SU-DHL-6 (cell line): ENCODE data around the gene POR.

ENCODE experiments used
- H2AFZ ChIP-seq: fragments of 200-600 bp; sonication (generic); 2 replicates; pipeline ENCODE4 v1.6.1; 2014; ENCODE audit warnings: low read depth, mild to moderate bottlenecking, moderate library complexity, mixed read lengths, antibody characterized with exemption, low read length; ENCODE audit not compliant: severe bottlenecking
- H3F3A ChIP-seq: fragments of 200-600 bp; shearing (Covaris generic); 2 replicates; pipeline ENCODE4 v1.6.0; 2016; ENCODE audit warnings: antibody characterized with exemption, mild to moderate bottlenecking; ENCODE audit not compliant: insufficient read depth
- H3K27ac ChIP-seq: fragments of 200-600 bp; sonication (generic); 2 replicates; pipeline ENCODE4 v1.5.1; 2016; ENCODE audit warnings: low read depth, mild to moderate bottlenecking, low read length, moderate library complexity, mixed read lengths
- H3K27me3 ChIP-seq: fragments of 200-600 bp; sonication (generic), shearing (Covaris generic); 2 replicates; pipeline ENCODE4 v1.6.0; 2014; ENCODE audit warnings: mild to moderate bottlenecking, low read length
- H3K36me3 ChIP-seq: fragments of 200-600 bp; sonication (generic); 2 replicates; pipeline ENCODE4 v1.6.1; 2014; ENCODE audit warnings: mild to moderate bottlenecking, low read length, mixed read lengths
- H3K4me2 ChIP-seq: fragments of 300-600, 200-600 bp; shearing (Covaris generic), sonication (generic); 2 replicates; pipeline ENCODE4 v1.6.0; 2014; ENCODE audit warnings: low read length, low read depth, mild to moderate bottlenecking; ENCODE audit not compliant: poor library complexity, severe bottlenecking
- H3K4me3 ChIP-seq: fragments of 200-600 bp; sonication (generic); 2 replicates; pipeline ENCODE4 v1.5.1; 2014; ENCODE audit warnings: antibody characterized with exemption, low read length, mild to moderate bottlenecking, mixed read lengths; ENCODE audit not compliant: insufficient read depth, poor library complexity, severe bottlenecking
- H3K79me2 ChIP-seq: fragments of 200-600 bp; sonication (generic); 2 replicates; pipeline ENCODE4 v1.6.1; 2014; ENCODE audit warnings: mild to moderate bottlenecking, low read length, moderate library complexity; ENCODE audit not compliant: insufficient read depth
- H3K9ac ChIP-seq: fragments of 200-600 bp; sonication (generic); 2 replicates; pipeline ENCODE4 v1.7.0; 2014; ENCODE audit warnings: mild to moderate bottlenecking, low read length
- H3K9me2 ChIP-seq: fragments of 200-600 bp; sonication (generic); replicated peaks from 2 replicates; pipeline ENCODE4 v1.6.1; 2014; ENCODE audit warnings: low read length; ENCODE audit not compliant: insufficient read depth
- H3K9me3 ChIP-seq: fragments of 200-600 bp; sonication (generic); 2 replicates; pipeline ENCODE4 v1.6.1; 2014; ENCODE audit warnings: low read length, mixed read lengths; ENCODE audit not compliant: insufficient read depth
- H4K20me1 ChIP-seq: fragments of 200-600 bp; sonication (generic); 2 replicates; pipeline ENCODE4 v1.6.1; 2014; ENCODE audit warnings: low read depth, mild to moderate bottlenecking, antibody characterized with exemption, low read length, moderate library complexity, mixed read lengths
- CTCF ChIP-seq: fragments of 200-600 bp; sonication (generic); IDR thresholded peaks from one replicate; pipeline ENCODE4 v1.5.1; 2017; ENCODE audit warnings: antibody characterized with exemption, mild to moderate bottlenecking, low read length, moderate library complexity; ENCODE audit not compliant: insufficient read depth, poor library complexity, severe bottlenecking
- EZH2phosphoT487 ChIP-seq: fragments of 200-600 bp; sonication (generic), shearing (Covaris generic); conservative IDR thresholded peaks from 2 replicates; pipeline ENCODE4 v1.6.1; 2018; ENCODE audit warnings: mild to moderate bottlenecking, antibody characterized with exemption, low read length, moderate library complexity, mixed read lengths

Gene POR

GRCh38 chr7:75887669-75888369 lies 27.1 kb upstream of the POR start:
- no peaks in the 10 kb centered on the region for H4K20me1 ChIP-seq
- no peak overlapping the region for H3K27ac ChIP-seq
- TF ChIP-seq CTCF (no peak), EZH2phosphoT487 (no peak)
- H3K36me3 ChIP-seq = no peaks in the 10 kb centered on the region
- H3K4me3 ChIP-seq = no peak overlapping the region
- no peak overlapping the region for H3K9ac ChIP-seq
- no peaks in the 10 kb centered on the region for H3F3A ChIP-seq
- H3K79me2 ChIP-seq = no peaks in the 10 kb centered on the region
- no peak overlapping the region for H3K4me2 ChIP-seq
- no peaks in the 10 kb centered on the region for H3K27me3 ChIP-seq
- no peak overlapping the region for H2AFZ ChIP-seq
- no peaks in the 10 kb centered on the region for H3K9me2 ChIP-seq
- H3K9me3 ChIP-seq = no peaks in the 10 kb centered on the region

- no peaks in the 10 kb centered on the region for H3K36me3 ChIP-seq
- no peaks in the 10 kb centered on the region for H3K79me2 ChIP-seq
- no peak overlapping the region for H3K9ac ChIP-seq
- H3K9me2 ChIP-seq = no peaks in the 10 kb centered on the region
- H2AFZ ChIP-seq = no peak overlapping the region
- H3K4me2 ChIP-seq = no peak overlapping the region
- no peak overlapping the region for H3K27ac ChIP-seq
- TF ChIP-seq CTCF (no peak), EZH2phosphoT487 (no peak)
- H3K9me3 ChIP-seq = no peaks in the 10 kb centered on the region
- no peaks in the 10 kb centered on the region for H4K20me1 ChIP-seq
- H3F3A ChIP-seq = no peaks in the 10 kb centered on the region
- H3K4me3 ChIP-seq = no peak overlapping the region
- no peaks in the 10 kb centered on the region for H3K27me3 ChIP-seq
Measured at GRCh38 chr7:75888464-75889222, 26.3 kb upstream of the POR start.

GRCh38 chr7:75889223-75889825 lies 25.6 kb upstream of the POR start:
- H3K36me3 ChIP-seq = no peaks in the 10 kb centered on the region
- H4K20me1 ChIP-seq = no peaks in the 10 kb centered on the region
- no peaks in the 10 kb centered on the region for H3K9me3 ChIP-seq
- no peaks in the 10 kb centered on the region for H3K9me2 ChIP-seq
- TF ChIP-seq EZH2phosphoT487 = no peak
- no peak for TF ChIP-seq CTCF
- no peak overlapping the region for H3K9ac ChIP-seq
- no peak overlapping the region for H3K27ac ChIP-seq
- no peaks in the 10 kb centered on the region for H3F3A ChIP-seq
- H2AFZ ChIP-seq = no peak overlapping the region
- H3K4me3 ChIP-seq = no peak overlapping the region
- no peaks in the 10 kb centered on the region for H3K27me3 ChIP-seq
- no peaks in the 10 kb centered on the region for H3K79me2 ChIP-seq
- no peak overlapping the region for H3K4me2 ChIP-seq
